ENCODE data around the gene LIN37.

DNA sequence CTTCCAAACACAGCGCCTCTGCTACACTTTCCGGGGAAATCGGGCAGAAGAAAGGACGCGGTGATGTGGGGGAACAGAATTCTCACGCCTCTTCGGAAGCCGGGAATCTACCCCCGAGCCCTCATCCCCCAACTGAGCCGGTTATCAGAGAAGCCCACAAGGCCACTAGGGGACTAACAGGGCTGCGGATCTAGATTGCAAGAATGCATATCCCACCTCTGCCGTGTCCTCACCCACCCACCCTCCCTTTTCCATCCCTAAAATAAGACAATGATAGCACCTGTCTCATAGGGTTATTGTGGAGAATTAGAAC, 7.2 kb upstream of the LIN37 start:
- no peak for TF ChIP-seq CEBPB (IDR thresholded peaks at IDR 0.05)
- no peak for TF ChIP-seq EP300 (IDR thresholded peaks at IDR 0.05; ENCODE audit: borderline replicate concordance)
- TF ChIP-seq, protein P1, sequence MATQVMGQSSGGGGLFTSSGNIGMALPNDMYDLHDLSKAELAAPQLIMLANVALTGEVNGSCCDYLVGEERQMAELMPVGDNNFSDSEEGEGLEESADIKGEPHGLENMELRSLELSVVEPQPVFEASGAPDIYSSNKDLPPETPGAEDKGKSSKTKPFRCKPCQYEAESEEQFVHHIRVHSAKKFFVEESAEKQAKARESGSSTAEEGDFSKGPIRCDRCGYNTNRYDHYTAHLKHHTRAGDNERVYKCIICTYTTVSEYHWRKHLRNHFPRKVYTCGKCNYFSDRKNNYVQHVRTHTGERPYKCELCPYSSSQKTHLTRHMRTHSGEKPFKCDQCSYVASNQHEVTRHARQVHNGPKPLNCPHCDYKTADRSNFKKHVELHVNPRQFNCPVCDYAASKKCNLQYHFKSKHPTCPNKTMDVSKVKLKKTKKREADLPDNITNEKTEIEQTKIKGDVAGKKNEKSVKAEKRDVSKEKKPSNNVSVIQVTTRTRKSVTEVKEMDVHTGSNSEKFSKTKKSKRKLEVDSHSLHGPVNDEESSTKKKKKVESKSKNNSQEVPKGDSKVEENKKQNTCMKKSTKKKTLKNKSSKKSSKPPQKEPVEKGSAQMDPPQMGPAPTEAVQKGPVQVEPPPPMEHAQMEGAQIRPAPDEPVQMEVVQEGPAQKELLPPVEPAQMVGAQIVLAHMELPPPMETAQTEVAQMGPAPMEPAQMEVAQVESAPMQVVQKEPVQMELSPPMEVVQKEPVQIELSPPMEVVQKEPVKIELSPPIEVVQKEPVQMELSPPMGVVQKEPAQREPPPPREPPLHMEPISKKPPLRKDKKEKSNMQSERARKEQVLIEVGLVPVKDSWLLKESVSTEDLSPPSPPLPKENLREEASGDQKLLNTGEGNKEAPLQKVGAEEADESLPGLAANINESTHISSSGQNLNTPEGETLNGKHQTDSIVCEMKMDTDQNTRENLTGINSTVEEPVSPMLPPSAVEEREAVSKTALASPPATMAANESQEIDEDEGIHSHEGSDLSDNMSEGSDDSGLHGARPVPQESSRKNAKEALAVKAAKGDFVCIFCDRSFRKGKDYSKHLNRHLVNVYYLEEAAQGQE (IDR thresholded peaks at IDR 0.05; ENCODE audit: low read depth) = no peak
- TF ChIP-seq YY1 (IDR thresholded peaks at IDR 0.05; ENCODE audit: low read depth) = no peak

Measured in Ishikawa (cell line).